ENCODE data around the gene NRG3. TPM values are rescaled to one million over a fixed set of nuclear protein-coding genes. Genes with fewer than 3 reads are reported as not detected.

The NRG3 gene
- total RNA-seq, 1 experiment from 2014 or later = not detected

GRCh38 chr10:82194419-82194818 lies 319.4 kb downstream of the NRG3 start:
- Histone ChIP-seq H2AFZ (ENCODE audit: low read depth, low read length, poor library complexity, severe bottlenecking) (no peak overlapping the region), H3K4me1 (ENCODE audit: control insufficient read depth in 1 of 2, insufficient read depth in 2 of 2, low read length in 2 of 2) (no peaks in the 10 kb centered on the region), H3K36me3 (ENCODE audit: control insufficient read depth in 1 of 2, insufficient read depth in 2 of 2, low read length in 2 of 2) (no peaks in the 10 kb centered on the region), H4K20me1 (ENCODE audit: insufficient read depth) (no peaks in the 10 kb centered on the region), H3K27ac (ENCODE audit: low read depth, low read length) (no peak overlapping the region), H3K9me3 (ENCODE audit: control insufficient read depth in 1 of 2, insufficient read depth in 1 of 2, low read depth in 1 of 2, low read length in 2 of 2) (peaks cover 0 to 17% of the 10 kb centered on the region in 2 experiments; a peak in 2 of 4 replicates), H3K79me2 (ENCODE audit: insufficient read depth, low read length) (no peaks in the 10 kb centered on the region), H3K27me3 (ENCODE audit: insufficient read depth, low read length) (no peaks in the 10 kb centered on the region), H3K4me3 (replicated peaks in 1 of 2; ENCODE audit: low read depth in 1 of 2, low read length in 2 of 2) (no peak overlapping the region), H3K9me2 (ENCODE audit: insufficient read depth) (no peaks in the 10 kb centered on the region), H3K9ac (ENCODE audit: low read length) (no peak overlapping the region), H3K4me2 (ENCODE audit: low read length) (no peak overlapping the region)
- BruUV-seq (replicated peaks) = no TSS peak
- DNase-seq (ENCODE audit: low read depth, low spot score) (no peak), ATAC-seq (no peak)
- ChIA-PET POLR2A (no interaction called here), RAD21 (ENCODE audit: low non-redundant PET in 1 of 2, low total read pairs in 2 of 2, uncharacterized antibody in 2 of 2, unreplicated experiment in 2 of 2) (no interaction called here), CTCF (no interaction called here)
- intact Hi-C loops (cut with micrococcal nuclease) = no loop called here
- no peak for TF ChIP-seq ELF1 (IDR thresholded peaks at IDR 0.05; ENCODE audit: borderline replicate concordance, low read depth)
- TF ChIP-seq ZBTB33 (IDR thresholded peaks at IDR 0.05; ENCODE audit: extremely low read depth, insufficient replicate concordance, low read length) = no peak
- no peak for TF ChIP-seq POLR2AphosphoS5 (IDR thresholded peaks at IDR 0.05; ENCODE audit: low read depth, low read length)
- no peak for TF ChIP-seq ZNF274 (IDR thresholded peaks at IDR 0.05; ENCODE audit: low read depth, low read length)
- TF ChIP-seq, protein P1, sequence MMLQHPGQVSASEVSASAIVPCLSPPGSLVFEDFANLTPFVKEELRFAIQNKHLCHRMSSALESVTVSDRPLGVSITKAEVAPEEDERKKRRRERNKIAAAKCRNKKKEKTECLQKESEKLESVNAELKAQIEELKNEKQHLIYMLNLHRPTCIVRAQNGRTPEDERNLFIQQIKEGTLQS (IDR thresholded peaks at IDR 0.05) = no peak
- no peak for TF ChIP-seq ZFX (IDR thresholded peaks at IDR 0.05)
- TF ChIP-seq, protein P2, sequence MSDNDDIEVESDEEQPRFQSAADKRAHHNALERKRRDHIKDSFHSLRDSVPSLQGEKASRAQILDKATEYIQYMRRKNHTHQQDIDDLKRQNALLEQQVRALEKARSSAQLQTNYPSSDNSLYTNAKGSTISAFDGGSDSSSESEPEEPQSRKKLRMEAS (IDR thresholded peaks at IDR 0.05) = no peak
- TF ChIP-seq SP1 (IDR thresholded peaks at IDR 0.05; ENCODE audit: low read depth) = no peak
- TF ChIP-seq EGR1 (IDR thresholded peaks at IDR 0.05; ENCODE audit: low read depth) = no peak
- no peak for TF ChIP-seq CEBPB (IDR thresholded peaks at IDR 0.05; ENCODE audit: low read depth)
- TF ChIP-seq POLR2A (IDR thresholded peaks at IDR 0.05; ENCODE audit: borderline replicate concordance, extremely low read depth, insufficient read depth, insufficient read length) = no peak
- no peak for TF ChIP-seq SIN3A (IDR thresholded peaks at IDR 0.05; ENCODE audit: low read depth)
- no peak for TF ChIP-seq YY1 (IDR thresholded peaks at IDR 0.05; ENCODE audit: extremely low read depth, insufficient replicate concordance, low read depth, low read length)
- TF ChIP-seq EZH2phosphoT487 (IDR thresholded peaks at IDR 0.05; ENCODE audit: borderline replicate concordance) = no peak
- TF ChIP-seq EZH2 (IDR thresholded peaks at IDR 0.05) = no peak
- no peak for TF ChIP-seq CBX3 (IDR thresholded peaks at IDR 0.05; ENCODE audit: low read depth)
- no peak for TF ChIP-seq RAD21 (IDR thresholded peaks at IDR 0.05; ENCODE audit: low read depth)
